COLO668 (cell line): ENCODE measurements around the gene PKDCC.

Source experiments
- DNase-seq: peaks from one replicate; lab custom pipeline; 2025; ENCODE audit not compliant: unreplicated experiment; lab: John Stamatoyannopoulos, UW

The PKDCC gene

GRCh38 chr2:42104621-42105020 lies 56.8 kb downstream of the PKDCC start:
- DNase-seq = no peak

DNA sequence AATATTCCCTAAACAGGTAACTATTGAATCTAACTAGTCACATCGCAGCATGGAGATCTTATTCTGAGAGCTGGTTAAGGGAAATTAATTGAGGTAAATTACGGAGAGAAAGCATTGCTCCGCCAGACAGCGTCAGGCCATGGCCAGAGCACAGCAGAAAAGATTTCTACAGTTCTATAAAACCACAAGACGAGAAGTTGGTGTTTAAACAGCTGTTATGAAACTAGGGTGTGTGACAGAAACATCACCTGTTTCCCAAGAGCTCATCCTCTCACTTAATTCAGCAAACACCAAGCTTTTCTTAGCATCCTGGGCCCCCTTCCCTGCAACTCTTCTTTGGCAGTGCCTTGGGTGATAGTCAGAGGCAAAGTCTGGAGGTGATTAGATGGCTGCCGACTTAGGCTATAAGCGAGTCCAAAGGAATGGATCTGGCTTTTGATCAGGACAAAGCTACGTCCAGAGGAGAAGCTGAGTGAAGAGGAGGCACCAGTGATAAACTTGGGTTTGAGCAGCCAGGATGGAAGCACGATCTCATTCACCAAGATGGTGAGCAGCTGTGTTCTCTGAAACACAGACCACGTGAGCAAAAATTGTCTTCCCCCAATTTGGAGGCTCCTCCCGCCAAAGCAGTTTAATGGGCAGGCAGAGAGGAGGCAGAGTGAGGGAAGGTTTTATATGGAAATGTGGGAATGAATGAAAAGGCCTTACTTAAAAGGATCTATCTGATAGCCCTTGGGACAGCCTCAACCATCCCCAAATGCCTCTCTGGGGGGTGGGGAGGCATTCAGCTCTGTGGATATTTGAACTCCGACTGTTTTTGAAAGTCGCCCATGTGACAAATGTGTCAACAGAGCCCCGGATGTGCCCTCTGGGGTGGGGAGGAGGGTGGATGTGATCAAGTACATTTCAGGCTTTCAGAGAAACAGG lies 57.8 kb downstream of the PKDCC start:
- DNase-seq = peak; percentile 34

DNA sequence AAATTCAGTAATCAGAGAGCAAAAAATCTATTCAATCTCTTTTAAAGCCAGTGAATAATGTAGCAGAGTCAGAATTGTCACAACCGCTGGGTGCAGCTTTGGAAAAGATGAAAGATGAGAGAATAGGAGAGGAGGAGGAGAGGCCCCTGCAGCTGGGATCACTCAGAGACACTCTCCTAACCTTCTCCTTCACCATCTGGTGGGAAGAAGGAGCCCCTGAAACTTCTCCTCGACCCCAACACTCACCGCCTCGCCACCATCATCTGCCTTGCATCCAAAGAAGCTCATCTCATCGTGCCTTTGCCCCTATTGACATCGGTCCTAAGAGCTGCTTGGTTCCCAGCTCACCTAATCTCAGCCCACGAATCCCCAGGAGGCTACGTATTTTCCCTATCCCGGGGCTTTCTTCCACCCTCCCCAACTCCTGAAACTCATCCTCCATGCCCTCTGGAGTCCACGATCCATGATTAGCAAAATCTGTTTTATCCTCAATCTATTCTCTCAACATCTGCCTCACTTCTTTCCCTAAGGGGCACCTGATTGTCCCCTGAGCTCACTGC lies 58.5 kb downstream of the PKDCC start:
- no peak for DNase-seq

GRCh38 chr2:42107249-42108042 lies 59.6 kb downstream of the PKDCC start:
- no peak for DNase-seq
